Kidney (tissue), 14 donors: ENCODE data around the gene ADARB2. TPM values are rescaled to one million over a fixed set of nuclear protein-coding genes. Genes with fewer than 3 reads are reported as not detected.

Source experiments
- DNase-seq, 5 donors: peaks; one replicate each; pipeline ENCODE4 v3.0.0-alpha.2; 2013 to 2020
- FAIRE-seq: peaks from 2 replicates; lab custom pipeline; 2012; peaks lifted over from hg19 to GRCh38; lab: Jason Lieb, UNC
- H3K27ac ChIP-seq, 2 donors: one replicate each; pipeline ENCODE4 v1.7.0; 2013; ENCODE audit warnings: low read depth in 2 of 2, low read length in 2 of 2, inconsistent platforms in 1 of 2
- H3K27me3 ChIP-seq: one replicate; pipeline ENCODE4 v1.7.1; 2013; ENCODE audit warnings: low read length, inconsistent platforms; ENCODE audit not compliant: control insufficient read depth, insufficient read depth
- H3K36me3 ChIP-seq, 3 donors: one replicate each; pipeline versions ENCODE4 v1.7.0 to v1.7.1; 2013; ENCODE audit warnings: low read length in 3 of 3, control low read depth in 1 of 3, inconsistent platforms in 1 of 3; ENCODE audit not compliant: insufficient read depth in 3 of 3, control insufficient read depth in 2 of 3
- H3K4me1 ChIP-seq, 3 donors: one replicate each; pipeline versions ENCODE4 v1.7.0 to v1.7.1; 2013; ENCODE audit warnings: low read length in 3 of 3, inconsistent platforms in 1 of 3, low read depth in 1 of 3; ENCODE audit not compliant: control insufficient read depth in 2 of 3, insufficient read depth in 2 of 3
- H3K4me3 ChIP-seq, 3 donors: one replicate each; pipeline versions ENCODE4 v1.7.0 to v1.8.1; 2013; ENCODE audit warnings: low read length in 3 of 3, control low read depth in 1 of 3, inconsistent platforms in 1 of 3
- H3K9ac ChIP-seq, 3 donors: one replicate each; pipeline versions ENCODE4 v1.7.0 to v1.7.1; 2013; ENCODE audit warnings: low read length in 3 of 3, control low read depth in 1 of 3, inconsistent platforms in 1 of 3
- H3K9me3 ChIP-seq, 3 donors: one replicate each; pipeline versions ENCODE4 v1.7.0 to v1.7.1; 2013; ENCODE audit warnings: low read length in 3 of 3, control low read depth in 1 of 3, inconsistent platforms in 1 of 3; ENCODE audit not compliant: control insufficient read depth in 2 of 3, insufficient read depth in 1 of 3
- intact Hi-C: fragments of 100-400 bp; cut with DNase I; formaldehyde crosslinking; loops from one replicate; pipeline ENCODE4 v1.11.1; 2022
- polyA plus RNA-seq: library from polyadenylated mRNA; stranded (reverse); fragments of 350-450 nt; fragmentation: Illumina TruSeq; extraction: RNeasy Lipid Tissue Mini Kit (QIAGEN cat#74804); gene quantifications from one replicate; pipeline ENCODE4 v1.2.3, GENCODE V29; 2014; ENCODE audit warnings: low read depth, low replicate concordance; ENCODE audit not compliant: insufficient read depth
- total RNA-seq: library from RNA; stranded (reverse); fragmentation: NEBNext Ultra II Directional; extraction: Animal tissue kit (Norgen Biotek cat#: 25700); gene quantifications from one replicate; pipeline ENCODE4 v1.2.1, GENCODE V29; 2021
- TF ChIP-seq, protein P1 (sequence below): IDR thresholded peaks from 3 replicates; pipeline ENCODE4 v1.5.1; 2012; ENCODE audit warnings: mild to moderate bottlenecking, moderate library complexity, borderline replicate concordance; ENCODE audit not compliant: insufficient read depth; ENCODE audit errors: extremely low read depth
- donor health status: control.
- donor health status: control.
- donor health status: control.
- donor health status: control.
- donor health status: control.
- donor health status: DM: yes; HTN: yes; CAD: no.
- donor health status: Normal renal cell carcinoma (clear cell type).

The ADARB2 gene
- total and polyA plus RNA-seq, 2 donors from 2014 or later, result 1.0 to 1.3 TPM

DNA sequence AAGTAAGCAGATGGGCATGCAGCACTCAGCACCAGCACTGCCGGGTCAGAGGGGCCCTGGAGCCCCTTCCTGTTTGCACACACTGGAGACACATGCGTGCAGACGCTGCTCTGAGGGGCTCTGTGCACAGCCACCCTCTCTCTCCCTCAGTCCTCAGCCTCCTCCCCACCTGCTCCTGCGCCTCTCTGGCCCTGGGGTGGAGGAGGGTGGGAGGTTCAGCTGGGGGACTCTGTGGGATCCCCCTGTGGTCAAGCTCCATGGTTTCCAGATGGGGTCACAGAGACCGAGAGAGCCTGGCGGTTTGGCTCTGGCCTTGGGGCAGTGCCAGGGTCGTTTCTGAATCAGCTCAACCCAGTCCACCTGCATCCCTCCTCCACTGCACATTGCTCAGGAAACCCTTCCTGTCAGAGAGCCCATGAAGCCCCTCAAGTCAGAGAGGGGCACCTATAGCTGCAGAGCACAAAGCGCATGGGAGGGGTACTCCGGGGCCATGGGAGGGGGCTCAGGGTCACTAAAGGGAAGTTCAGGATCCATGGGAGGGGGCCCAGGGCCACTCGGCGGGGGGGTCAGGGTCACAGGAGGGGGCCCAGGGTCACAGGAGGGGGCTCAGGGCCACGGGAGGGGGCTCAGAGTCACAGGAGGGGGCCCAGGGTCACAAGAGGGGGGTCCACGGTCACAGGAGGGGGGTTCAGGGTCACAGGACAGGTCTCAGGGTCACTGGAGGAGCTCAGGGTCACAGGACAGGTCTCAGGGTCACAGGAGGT lies 161.7 kb downstream of the ADARB2 start:
- Histone ChIP-seq H3K27me3 (no peaks in the 10 kb centered on the region), H3K9ac (no peak overlapping the region), H3K27ac (no peak overlapping the region), H3K9me3 (no peaks in the 10 kb centered on the region), H3K4me3 (no peak overlapping the region), H3K4me1 (no peaks in the 10 kb centered on the region), H3K36me3 (no peaks in the 10 kb centered on the region)
- FAIRE-seq (no peak), DNase-seq (peak in 1 of 5 donors; percentile 41)
- TF ChIP-seq, protein P1, sequence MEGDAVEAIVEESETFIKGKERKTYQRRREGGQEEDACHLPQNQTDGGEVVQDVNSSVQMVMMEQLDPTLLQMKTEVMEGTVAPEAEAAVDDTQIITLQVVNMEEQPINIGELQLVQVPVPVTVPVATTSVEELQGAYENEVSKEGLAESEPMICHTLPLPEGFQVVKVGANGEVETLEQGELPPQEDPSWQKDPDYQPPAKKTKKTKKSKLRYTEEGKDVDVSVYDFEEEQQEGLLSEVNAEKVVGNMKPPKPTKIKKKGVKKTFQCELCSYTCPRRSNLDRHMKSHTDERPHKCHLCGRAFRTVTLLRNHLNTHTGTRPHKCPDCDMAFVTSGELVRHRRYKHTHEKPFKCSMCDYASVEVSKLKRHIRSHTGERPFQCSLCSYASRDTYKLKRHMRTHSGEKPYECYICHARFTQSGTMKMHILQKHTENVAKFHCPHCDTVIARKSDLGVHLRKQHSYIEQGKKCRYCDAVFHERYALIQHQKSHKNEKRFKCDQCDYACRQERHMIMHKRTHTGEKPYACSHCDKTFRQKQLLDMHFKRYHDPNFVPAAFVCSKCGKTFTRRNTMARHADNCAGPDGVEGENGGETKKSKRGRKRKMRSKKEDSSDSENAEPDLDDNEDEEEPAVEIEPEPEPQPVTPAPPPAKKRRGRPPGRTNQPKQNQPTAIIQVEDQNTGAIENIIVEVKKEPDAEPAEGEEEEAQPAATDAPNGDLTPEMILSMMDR, result no peak
- intact Hi-C loops, result no loop called here

DNA sequence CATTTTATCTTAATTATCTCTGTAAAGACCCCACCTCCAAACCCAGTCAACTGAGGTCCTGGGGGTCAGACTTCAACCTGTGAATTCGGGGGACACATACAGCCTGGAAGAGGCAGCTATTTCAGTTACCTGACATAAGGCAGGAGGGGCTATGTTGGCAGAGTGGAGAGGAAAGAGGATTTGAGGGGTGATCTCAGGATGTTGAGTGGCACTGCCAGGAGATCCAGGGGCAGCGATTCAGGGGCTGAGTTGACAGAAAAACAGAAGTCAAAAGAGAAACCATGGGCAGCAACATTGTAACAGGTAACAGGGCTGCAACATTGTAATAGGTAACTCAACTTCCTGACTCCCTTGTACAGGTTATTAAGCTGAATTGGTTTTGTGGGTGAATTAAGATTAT lies 162.6 kb downstream of the ADARB2 start:
- Histone ChIP-seq H3K27ac (no peak overlapping the region), H3K4me3 (no peak overlapping the region), H3K4me1 (no peaks in the 10 kb centered on the region), H3K36me3 (no peaks in the 10 kb centered on the region), H3K27me3 (no peaks in the 10 kb centered on the region), H3K9ac (no peak overlapping the region), H3K9me3 (no peaks in the 10 kb centered on the region)
- DNase-seq (no peak), FAIRE-seq (no peak)
- intact Hi-C loops, result no loop called here
- TF ChIP-seq, protein P1, result no peak

DNA sequence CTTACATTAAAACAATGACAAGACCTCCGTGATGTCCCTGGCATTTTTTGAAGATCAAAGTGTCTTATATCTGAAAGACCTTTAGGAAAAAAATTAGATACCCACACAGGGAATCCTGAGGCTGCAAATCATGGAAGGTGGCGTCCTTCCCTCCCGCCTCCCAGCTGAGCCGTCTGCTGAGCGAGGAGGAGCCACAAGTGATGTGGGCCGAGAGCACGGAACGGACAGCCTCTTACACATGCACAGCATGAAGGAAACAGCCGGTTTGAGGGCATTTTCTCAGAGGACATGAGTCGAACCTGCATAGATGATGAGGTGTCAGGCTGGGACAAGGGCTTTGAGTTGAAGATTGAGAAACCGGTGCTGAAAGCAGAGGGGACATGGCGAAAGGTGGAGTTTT lies 163.3 kb downstream of the ADARB2 start:
- H3K9ac ChIP-seq, result no peak overlapping the region
- no peaks in the 10 kb centered on the region for H3K36me3 ChIP-seq
- H3K4me1 ChIP-seq, result no peaks in the 10 kb centered on the region
- FAIRE-seq, result no peak
- no peaks in the 10 kb centered on the region for H3K9me3 ChIP-seq
- no peaks in the 10 kb centered on the region for H3K27me3 ChIP-seq
- intact Hi-C loops, result no loop called here
- H3K27ac ChIP-seq, result no peak overlapping the region
- H3K4me3 ChIP-seq, result no peak overlapping the region
- DNase-seq, result peak in 1 of 5 donors; percentile 47
- TF ChIP-seq, protein P1, result no peak
